Mucosa of stomach (tissue), 1 donor: ENCODE measurements around the gene RHOV.

Experiments used
- H3K27me3 ChIP-seq: one replicate; pipeline ENCODE4 v1.7.0; 2013; ENCODE audit warnings: mild to moderate bottlenecking, low read length; ENCODE audit not compliant: control insufficient read depth, insufficient read depth
- H3K36me3 ChIP-seq: one replicate; pipeline ENCODE4 v1.7.0; 2013; ENCODE audit warnings: low read length; ENCODE audit not compliant: control insufficient read depth, insufficient read depth
- H3K4me1 ChIP-seq: one replicate; pipeline ENCODE4 v1.7.0; 2013; ENCODE audit warnings: mild to moderate bottlenecking, low read length; ENCODE audit not compliant: control insufficient read depth, insufficient read depth
- H3K4me3 ChIP-seq: one replicate; pipeline ENCODE4 v1.7.0; 2013; ENCODE audit warnings: low read length
- H3K9ac ChIP-seq: one replicate; pipeline ENCODE4 v1.7.0; 2013; ENCODE audit warnings: mild to moderate bottlenecking, low read length, moderate library complexity
- H3K9me3 ChIP-seq: one replicate; pipeline ENCODE4 v1.7.0; 2013; ENCODE audit warnings: mild to moderate bottlenecking, low read length, moderate library complexity; ENCODE audit not compliant: control insufficient read depth
- donor health status: Pancreatic carcinoma.

Gene RHOV

GRCh38 chr15:40900256-40901052 lies 26.4 kb upstream of the RHOV start:
- no peak overlapping the region for H3K9ac ChIP-seq
- peaks cover 14% of the 10 kb centered on the region for H3K4me1 ChIP-seq
- no peak overlapping the region for H3K4me3 ChIP-seq
- H3K9me3 ChIP-seq: no peaks in the 10 kb centered on the region
- peaks cover 15% of the 10 kb centered on the region for H3K36me3 ChIP-seq
- no peaks in the 10 kb centered on the region for H3K27me3 ChIP-seq

GRCh38 chr15:40899536-40900207 lies 25.6 kb upstream of the RHOV start:
- Histone ChIP-seq H3K36me3 (peaks cover 15% of the 10 kb centered on the region), H3K9me3 (no peaks in the 10 kb centered on the region), H3K4me1 (peaks cover 18% of the 10 kb centered on the region), H3K9ac (no peak overlapping the region), H3K27me3 (no peaks in the 10 kb centered on the region), H3K4me3 (no peak overlapping the region)

DNA sequence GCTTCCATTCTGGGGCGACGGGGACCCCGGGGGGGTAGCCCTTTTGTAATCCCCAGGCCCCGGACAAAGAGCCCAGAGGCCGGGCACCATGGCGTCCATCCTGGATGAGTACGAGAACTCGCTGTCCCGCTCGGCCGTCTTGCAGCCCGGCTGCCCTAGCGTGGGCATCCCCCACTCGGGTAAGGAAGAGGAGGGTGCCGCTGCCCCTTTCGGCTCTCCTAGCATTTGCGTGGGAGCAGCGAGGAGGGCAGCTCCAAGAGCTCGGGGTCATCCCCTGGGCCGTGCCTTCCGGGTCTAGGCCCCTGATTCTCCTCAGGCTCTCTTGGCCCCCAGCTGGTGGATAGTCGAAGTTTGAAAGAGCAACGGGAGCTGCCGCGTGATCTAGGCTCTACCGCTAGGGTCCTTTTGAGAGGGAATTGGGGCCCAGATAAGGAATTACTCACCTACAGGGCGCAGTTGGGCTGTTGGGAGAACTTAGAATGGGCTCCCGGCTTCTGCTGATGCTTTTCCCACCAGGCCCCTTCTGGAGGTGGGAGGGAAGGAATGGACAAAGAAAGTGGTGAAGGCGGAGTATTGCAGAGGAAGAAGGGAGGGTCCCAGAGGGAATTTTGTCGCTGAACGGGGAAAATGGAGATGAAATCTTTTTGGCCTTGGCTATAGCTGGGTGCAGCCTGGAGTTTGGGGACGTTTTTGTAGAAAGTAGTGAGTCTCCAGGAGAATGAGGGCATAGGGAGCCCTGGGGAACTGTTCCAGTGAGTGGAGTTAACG lies 20.8 kb upstream of the RHOV start:
- H3K27me3 ChIP-seq: no peaks in the 10 kb centered on the region
- no peaks in the 10 kb centered on the region for H3K36me3 ChIP-seq
- peak overlapping the region; percentile 84 for H3K4me3 ChIP-seq
- H3K9me3 ChIP-seq: no peaks in the 10 kb centered on the region
- peaks cover 35% of the 10 kb centered on the region for H3K4me1 ChIP-seq
- peak overlapping the region; percentile 88 for H3K9ac ChIP-seq

DNA sequence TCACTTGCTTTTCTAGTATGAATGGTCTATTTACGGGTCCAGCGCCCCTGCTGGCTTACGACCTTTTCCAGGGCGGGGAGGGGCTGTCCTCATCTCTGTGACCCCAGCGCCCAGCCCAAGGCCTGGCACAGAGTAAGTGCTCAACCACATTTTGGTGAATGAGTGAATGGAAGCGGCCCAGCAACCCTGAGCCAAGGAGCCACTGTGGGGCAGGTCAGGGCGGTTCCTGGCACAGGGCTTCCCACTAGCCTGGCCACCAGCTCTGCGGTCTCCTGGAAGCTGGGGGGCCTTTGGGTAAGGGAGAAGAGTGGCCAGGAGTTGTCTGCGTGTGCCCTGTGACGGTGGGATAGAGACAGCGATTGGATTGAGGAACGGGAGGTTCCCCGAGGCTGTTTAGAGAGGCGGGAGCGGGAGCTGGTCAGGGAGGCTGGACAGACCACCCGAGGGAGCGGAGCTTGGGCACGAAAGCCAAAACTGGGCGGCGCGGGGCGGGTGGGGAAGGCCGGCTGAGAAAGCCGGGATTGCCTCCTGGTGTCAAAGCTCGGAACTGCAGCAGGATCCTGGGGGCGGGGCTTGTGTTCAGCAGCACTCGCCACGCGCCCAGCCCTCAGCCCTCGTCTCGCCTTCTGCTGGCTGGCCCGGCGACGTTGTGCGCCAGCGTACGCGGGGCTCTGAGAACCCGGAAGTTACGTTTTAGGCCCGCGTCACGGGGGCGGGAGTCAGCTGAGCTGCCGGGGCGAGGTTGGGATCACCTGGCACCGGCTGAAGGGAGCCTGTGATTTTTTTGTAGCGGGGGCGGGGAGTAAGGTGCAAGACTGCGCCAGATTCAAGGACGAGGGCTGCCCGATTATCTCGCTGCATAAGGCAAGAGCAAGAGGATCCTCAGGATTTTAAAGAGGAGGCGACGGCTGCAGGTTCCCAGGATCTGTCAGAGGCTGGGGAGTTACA lies 20.0 kb upstream of the RHOV start, which contains the start of gene VPS18:
Gene VPS18, plus strand, starts transcription at position 718 of the 948 bp plus-strand sequence. CDS start 319 bp downstream, outside the sequence.
- Histone ChIP-seq H3K4me1 (peaks cover 35% of the 10 kb centered on the region), H3K27me3 (no peaks in the 10 kb centered on the region), H3K9me3 (no peaks in the 10 kb centered on the region), H3K4me3 (peak within 1 kb of the TSS; percentile 84), H3K9ac (peak within 1 kb of the TSS; percentile 88), H3K36me3 (no peaks in the 10 kb centered on the region)

GRCh38 chr15:40893019-40893670 lies 19.1 kb upstream of the RHOV start:
- Histone ChIP-seq H3K27me3 (no peaks in the 10 kb centered on the region), H3K36me3 (no peaks in the 10 kb centered on the region), H3K4me1 (peaks cover 35% of the 10 kb centered on the region), H3K9me3 (no peaks in the 10 kb centered on the region), H3K9ac (peak overlapping the region; percentile 70), H3K4me3 (no peak overlapping the region)

DNA sequence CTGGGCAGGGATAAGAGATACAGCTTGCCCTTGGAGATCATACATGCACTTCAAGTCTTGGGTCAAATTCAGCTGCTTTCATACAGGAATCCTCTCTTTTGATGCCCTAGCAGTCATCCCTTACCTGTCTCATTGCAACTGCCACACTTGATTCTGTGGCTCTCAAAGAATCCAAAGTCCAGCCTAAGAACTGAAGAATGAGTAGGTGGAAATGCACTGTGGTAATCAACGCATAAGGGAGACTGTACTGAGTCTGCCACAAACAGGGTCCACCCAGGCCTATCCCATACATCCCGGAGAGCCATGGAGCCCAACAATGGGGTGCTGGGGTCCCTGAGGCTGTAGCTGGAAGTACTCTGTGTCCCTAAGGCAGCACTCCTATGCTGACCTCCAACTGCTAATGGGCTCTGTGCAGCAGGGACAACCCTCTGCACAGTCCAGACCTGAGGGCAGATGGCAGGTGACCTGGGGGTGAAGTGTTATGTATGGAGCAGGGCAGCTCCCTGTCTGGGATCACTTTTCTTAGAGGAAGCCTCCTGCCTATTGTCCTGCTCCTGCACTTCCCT lies 18.5 kb upstream of the RHOV start:
- no peaks in the 10 kb centered on the region for H3K27me3 ChIP-seq
- no peak overlapping the region for H3K9ac ChIP-seq
- H3K36me3 ChIP-seq: no peaks in the 10 kb centered on the region
- H3K4me1 ChIP-seq: peaks cover 35% of the 10 kb centered on the region
- no peaks in the 10 kb centered on the region for H3K9me3 ChIP-seq
- no peak overlapping the region for H3K4me3 ChIP-seq

DNA sequence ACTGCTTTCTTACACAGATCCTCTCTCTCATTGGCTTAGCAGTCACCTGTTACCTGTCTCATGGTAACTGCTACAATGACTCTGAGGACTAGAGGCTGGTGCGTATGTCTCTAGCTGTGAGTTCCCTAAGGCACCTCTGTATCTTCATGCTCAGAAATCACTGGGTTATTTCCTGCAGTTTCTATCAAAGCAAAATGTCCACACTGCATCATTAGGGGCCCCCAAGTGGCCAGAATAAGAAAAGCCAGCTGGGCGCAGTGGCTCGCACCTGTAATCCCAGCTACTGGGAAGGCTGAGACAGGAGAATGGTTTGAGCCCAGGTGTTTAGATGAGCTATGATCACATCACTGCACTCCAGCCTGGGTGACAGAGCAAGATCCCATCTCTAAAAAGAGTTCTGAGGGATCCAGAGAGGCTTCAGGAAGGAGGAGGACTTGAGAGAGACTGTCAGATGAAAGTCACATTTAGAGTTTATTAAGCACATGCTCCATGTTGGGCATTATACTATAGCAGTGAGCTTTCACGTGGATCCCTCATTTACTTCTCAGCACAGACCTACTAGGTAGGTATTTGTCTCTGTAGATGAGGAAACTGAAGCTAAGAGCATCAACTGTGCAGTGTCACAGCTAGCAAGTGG lies 17.9 kb upstream of the RHOV start:
- Histone ChIP-seq H3K9ac (no peak overlapping the region), H3K27me3 (no peaks in the 10 kb centered on the region), H3K9me3 (no peaks in the 10 kb centered on the region), H3K36me3 (no peaks in the 10 kb centered on the region), H3K4me3 (no peak overlapping the region), H3K4me1 (peaks cover 35% of the 10 kb centered on the region)

DNA sequence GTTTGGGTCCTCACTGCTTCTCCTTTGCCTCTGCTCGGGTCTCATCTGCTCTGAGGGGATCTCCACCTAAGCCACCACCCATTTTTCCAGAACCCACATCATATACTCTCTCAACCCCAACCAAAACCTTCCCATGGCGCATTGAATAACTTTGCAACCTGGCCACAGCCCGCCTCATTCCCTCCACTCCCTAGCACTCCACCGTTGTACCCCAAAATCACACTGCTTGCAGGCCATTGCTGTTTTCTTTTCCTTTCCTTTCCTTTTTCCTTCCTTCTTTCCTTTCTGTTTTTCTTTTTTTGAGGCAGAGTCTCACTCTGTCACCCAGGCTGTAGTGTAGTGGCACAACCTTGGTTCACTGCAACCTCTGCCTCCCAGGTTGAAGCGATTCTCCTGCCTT lies 17.1 kb upstream of the RHOV start:
- H3K4me1 ChIP-seq: peaks cover 35% of the 10 kb centered on the region

GRCh38 chr15:40889112-40889511 lies 15.1 kb upstream of the RHOV start:
- Histone ChIP-seq H3K36me3 (no peaks in the 10 kb centered on the region), H3K9ac (no peak overlapping the region), H3K4me3 (no peak overlapping the region), H3K9me3 (no peaks in the 10 kb centered on the region), H3K4me1 (peaks cover 27% of the 10 kb centered on the region), H3K27me3 (no peaks in the 10 kb centered on the region)

More for the DNA sequence above, 17.1 kb upstream of the RHOV start:
- Histone ChIP-seq H3K9ac (no peak overlapping the region), H3K36me3 (no peaks in the 10 kb centered on the region), H3K27me3 (no peaks in the 10 kb centered on the region), H3K9me3 (no peaks in the 10 kb centered on the region), H3K4me3 (no peak overlapping the region)

- H3K4me3 ChIP-seq: no peak overlapping the region
- peaks cover 11% of the 10 kb centered on the region for H3K4me1 ChIP-seq
- H3K36me3 ChIP-seq: no peaks in the 10 kb centered on the region
These were observed 12.6 kb upstream of the RHOV start for GRCh38 chr15:40886586-40886985.

More at GRCh38 chr15:40886586-40886985, 12.6 kb upstream of the RHOV start:
- Histone ChIP-seq H3K9ac (no peak overlapping the region), H3K9me3 (no peaks in the 10 kb centered on the region), H3K27me3 (no peaks in the 10 kb centered on the region)
